Frontal cortex (tissue), 4 donors: ENCODE measurements around the gene POT1. TPM values are rescaled to one million over a fixed set of nuclear protein-coding genes. Genes with fewer than 3 reads are reported as not detected.
"Not testable (repeated sequence)": the region's sequence is repeated elsewhere in the genome, so short reads cannot be mapped to it uniquely, and the experiment has no call there.

ENCODE experiments used
- DNase-seq, 2 donors: peaks; one replicate each; pipeline ENCODE4 v3.0.0; 2012; ENCODE audit warnings: low spot score in 2 of 2
- FAIRE-seq: peaks from 2 replicates; lab custom pipeline; 2012; peaks lifted over from hg19 to GRCh38; lab: Jason Lieb, UNC
- total RNA-seq: library from RNA; depleted of rRNA; stranded (reverse); fragments of >200 nt; gene quantifications from one replicate; pipeline ENCODE4 v1.2.3, GENCODE V29; 2014
- donor health status: control.
- donor health status: control.
- donor health status: control.

Gene POT1
- 48.5 TPM for total RNA-seq

- FAIRE-seq (peak; percentile 97), DNase-seq (peak; percentile 65 to 82)
Measured at GRCh38 chr7:124929467-124930172, at the start of gene POT1. Gene POT1, minus strand, starts transcription at chr7:124929825. Its CDS starts 32,652 bp downstream, at chr7:124897173.

GRCh38 chr7:124975131-124975530, 45.5 kb upstream of the POT1 start:
- DNase-seq, FAIRE-seq: not testable (repeated sequence)

- no peak for FAIRE-seq
- no peak for DNase-seq
Measured at GRCh38 chr7:124965553-124965952, 35.9 kb upstream of the POT1 start.

GRCh38 chr7:124959676-124960075, 30.1 kb upstream of the POT1 start:
- FAIRE-seq (no peak), DNase-seq (no peak)

GRCh38 chr7:124957952-124958351, 28.3 kb upstream of the POT1 start:
- FAIRE-seq = not testable (repeated sequence)

GRCh38 chr7:124956160-124956559, 26.5 kb upstream of the POT1 start:
- FAIRE-seq = no peak
- no peak for DNase-seq

More at GRCh38 chr7:124957952-124958351, 28.3 kb upstream of the POT1 start:
- DNase-seq = not testable (repeated sequence)

GRCh38 chr7:124954790-124955189, 25.2 kb upstream of the POT1 start:
- no peak for FAIRE-seq

GRCh38 chr7:124945680-124946079, 16.1 kb upstream of the POT1 start:
- no peak for FAIRE-seq

More at GRCh38 chr7:124954790-124955189, 25.2 kb upstream of the POT1 start:
- no peak for DNase-seq

GRCh38 chr7:124943472-124943871, 13.8 kb upstream of the POT1 start:
- DNase-seq (no peak), FAIRE-seq (no peak)

More at GRCh38 chr7:124945680-124946079, 16.1 kb upstream of the POT1 start:
- no peak for DNase-seq

GRCh38 chr7:124942399-124942798, 12.8 kb upstream of the POT1 start:
- DNase-seq (no peak), FAIRE-seq (no peak)

- FAIRE-seq = no peak
- no peak for DNase-seq
Measured at GRCh38 chr7:124940306-124940705, 10.7 kb upstream of the POT1 start.

- FAIRE-seq (no peak), DNase-seq (no peak)
Measured at GRCh38 chr7:124938128-124938527, 8.5 kb upstream of the POT1 start.

- no peak for DNase-seq
- no peak for FAIRE-seq
Measured at GRCh38 chr7:124937076-124937475, 7.5 kb upstream of the POT1 start.

GRCh38 chr7:124934841-124935240, 5.2 kb upstream of the POT1 start:
- no peak for DNase-seq
- no peak for FAIRE-seq

- DNase-seq (no peak), FAIRE-seq (no peak)
Measured at GRCh38 chr7:124930655-124931597, 1.3 kb upstream of the POT1 start.

GRCh38 chr7:124930173-124930623, 573 bp upstream of the POT1 start:
- DNase-seq (no peak), FAIRE-seq (peak; percentile 89)

GRCh38 chr7:124924906-124925305, 4.7 kb downstream of the POT1 start:
- no peak for DNase-seq
- no peak for FAIRE-seq

- FAIRE-seq (no peak), DNase-seq (no peak)
Measured at GRCh38 chr7:124922200-124922599, 7.4 kb downstream of the POT1 start.

- FAIRE-seq (no peak), DNase-seq (no peak)
Measured at GRCh38 chr7:124919841-124920240, 9.8 kb downstream of the POT1 start.

- FAIRE-seq = no peak
- no peak for DNase-seq
Measured at GRCh38 chr7:124918662-124919061, 11.0 kb downstream of the POT1 start.

GRCh38 chr7:124915242-124915641, 14.4 kb downstream of the POT1 start:
- FAIRE-seq = no peak
- no peak for DNase-seq
